Peyer's patch (tissue), 4 donors: ENCODE results near the gene SUPV3L1.

Experiments used
- CTCF ChIP-seq, 6 experiments: fragments of 450-650 bp in 4 of 6; fragments of 200-600 bp in 2 of 6; sonication (generic) in 1 of 6; IDR thresholded peaks; one replicate each; pipeline ENCODE4 v1.5.1; 2017 to 2019; ENCODE audit warnings: antibody characterized with exemption in 6 of 6, mild to moderate bottlenecking in 3 of 6, moderate library complexity in 1 of 6
- POLR2A ChIP-seq, 2 donors: fragments of 450-650 bp; IDR thresholded peaks; one replicate each; pipeline ENCODE4 v1.5.1; 2017; ENCODE audit warnings: antibody characterized with exemption in 2 of 2, mild to moderate bottlenecking in 2 of 2, moderate library complexity in 2 of 2

GRCh38 chr10:69216577-69217118 is 36.6 kb downstream of the SUPV3L1 start:
- TF ChIP-seq CTCF (IDR thresholded peaks at IDR 0.05): no peak
- TF ChIP-seq POLR2A (IDR thresholded peaks at IDR 0.05): no peak
